HL-60 (cell line): Measurements from ENCODE around the gene TACC2.

Experiments
- CTCF ChIP-seq: IDR thresholded peaks from one replicate; pipeline ENCODE4 v1.5.1; 2011; ENCODE audit warnings: low read length, control low read depth, inconsistent platforms; ENCODE audit not compliant: insufficient read depth
- REST ChIP-seq: IDR thresholded peaks from 2 replicates; pipeline ENCODE4 v1.6.1; 2012; ENCODE audit warnings: low read depth; ENCODE audit not compliant: insufficient replicate concordance

GRCh38 chr10:122098924-122099323, 110.0 kb downstream of the TACC2 start:
- no peak for TF ChIP-seq CTCF
- TF ChIP-seq REST: no peak
